ENCODE results near the gene TPD52L1. TPM values are rescaled to one million over a fixed set of nuclear protein-coding genes. Genes with fewer than 3 reads are reported as not detected.

The TPD52L1 gene
- total and polyA plus RNA-seq, 2 donors from 2014 or later = 69.1 to 91.1 TPM

DNA sequence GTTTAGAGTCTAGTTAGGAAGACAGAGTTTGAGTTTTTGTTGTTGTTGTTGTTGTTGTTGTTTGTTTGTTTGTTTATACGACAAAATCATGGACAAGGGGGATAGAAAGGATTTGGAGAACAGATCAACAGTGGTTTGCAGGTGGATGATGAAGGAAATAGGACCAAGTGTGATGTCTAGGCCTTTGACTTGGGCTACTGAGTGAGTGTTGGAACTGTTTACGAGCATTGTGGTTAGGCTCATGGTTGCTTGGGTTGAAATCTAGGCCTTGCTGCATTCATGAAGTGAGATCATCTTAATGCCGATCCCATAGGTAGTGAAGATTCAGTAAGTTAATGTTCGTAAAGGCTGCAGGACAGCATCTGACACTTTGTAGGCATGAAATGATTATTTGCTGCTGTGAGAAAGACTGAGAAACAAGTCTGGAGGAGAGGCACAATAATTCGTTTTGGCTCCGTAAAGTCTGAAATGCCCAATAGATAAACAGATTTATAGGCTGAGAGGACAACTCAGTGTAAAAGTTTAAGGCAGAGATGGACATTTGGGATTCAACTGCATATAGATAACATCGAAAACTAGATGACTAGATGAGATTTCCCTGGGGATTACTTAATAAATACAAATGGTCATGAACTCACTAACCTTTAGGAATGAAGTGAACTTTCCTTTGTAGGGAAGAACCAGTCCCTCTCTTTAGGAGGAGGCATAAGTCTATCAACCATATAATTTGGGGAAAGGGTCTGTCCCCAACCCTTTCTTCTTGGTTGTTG lies 78.2 kb downstream of the TPD52L1 start:
- no peak for TF ChIP-seq CTCF (IDR thresholded peaks at IDR 0.05; ENCODE audit: borderline replicate concordance, extremely low read depth, insufficient read depth)
- DNase-seq = no peak
- Histone ChIP-seq H3K27ac (ENCODE audit: low read depth in 2 of 2, low read length in 2 of 2) (no peak overlapping the region), H3K27me3 (ENCODE audit: control insufficient read depth, insufficient read depth, low read length) (no peaks in the 10 kb centered on the region), H3K4me1 (ENCODE audit: control insufficient read depth in 2 of 3, insufficient read depth in 2 of 3, low read depth in 1 of 3, low read length in 3 of 3) (peaks cover 0 to 11% (median 5%) of the 10 kb centered on the region in 3 donors), H3K4me3 (ENCODE audit: low read length in 3 of 3) (no peak overlapping the region), H3K9ac (ENCODE audit: low read length in 3 of 3) (no peak overlapping the region), H3K36me3 (ENCODE audit: control insufficient read depth in 2 of 3, insufficient read depth in 3 of 3, low read length in 3 of 3) (no peaks in the 10 kb centered on the region), H3K9me3 (ENCODE audit: control insufficient read depth in 2 of 3, insufficient read depth in 1 of 3, low read length in 3 of 3) (no peaks in the 10 kb centered on the region)
- intact Hi-C loops (cut with DNase I) = no loop called here
- no peak for FAIRE-seq

DNA sequence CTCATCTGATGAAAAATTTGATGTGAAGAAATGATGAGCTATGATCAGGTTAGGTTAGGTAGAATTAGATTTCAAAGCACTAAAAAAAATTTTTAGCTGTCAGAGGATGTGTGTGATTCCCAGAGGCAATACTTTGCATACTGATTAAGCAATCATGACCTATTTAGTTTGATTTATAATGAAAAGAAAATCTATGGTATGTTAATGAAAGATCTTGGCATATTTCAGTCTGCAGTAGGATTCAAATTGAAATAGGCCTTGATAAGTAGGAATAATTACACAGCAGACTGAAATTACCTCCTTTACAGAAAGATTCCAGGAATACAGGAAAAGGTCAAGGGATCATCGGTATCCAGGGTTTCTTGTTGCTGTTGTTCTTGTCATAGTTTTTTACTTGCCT lies 78.9 kb downstream of the TPD52L1 start:
- H3K9ac ChIP-seq (ENCODE audit: low read length in 3 of 3) = no peak overlapping the region
- no peak overlapping the region for H3K27ac ChIP-seq (ENCODE audit: low read depth in 2 of 2, low read length in 2 of 2)
- no peaks in the 10 kb centered on the region for H3K9me3 ChIP-seq (ENCODE audit: control insufficient read depth in 2 of 3, insufficient read depth in 1 of 3, low read length in 3 of 3)
- FAIRE-seq (no peak), DNase-seq (no peak)
- peaks cover 0 to 11% (median 5%) of the 10 kb centered on the region in 3 donors for H3K4me1 ChIP-seq (ENCODE audit: control insufficient read depth in 2 of 3, insufficient read depth in 2 of 3, low read depth in 1 of 3, low read length in 3 of 3)
- TF ChIP-seq CTCF (IDR thresholded peaks at IDR 0.05; ENCODE audit: borderline replicate concordance, extremely low read depth, insufficient read depth) = no peak
- intact Hi-C loops (cut with DNase I) = no loop called here
- no peaks in the 10 kb centered on the region for H3K27me3 ChIP-seq (ENCODE audit: control insufficient read depth, insufficient read depth, low read length)
- no peaks in the 10 kb centered on the region for H3K36me3 ChIP-seq (ENCODE audit: control insufficient read depth in 2 of 3, insufficient read depth in 3 of 3, low read length in 3 of 3)
- H3K4me3 ChIP-seq (ENCODE audit: low read length in 3 of 3) = no peak overlapping the region

- FAIRE-seq = no peak
- Histone ChIP-seq H3K4me3 (ENCODE audit: low read length in 3 of 3) (no peak overlapping the region), H3K36me3 (ENCODE audit: control insufficient read depth in 2 of 3, insufficient read depth in 3 of 3, low read length in 3 of 3) (no peaks in the 10 kb centered on the region), H3K9ac (ENCODE audit: low read length in 3 of 3) (no peak overlapping the region), H3K27me3 (ENCODE audit: control insufficient read depth, insufficient read depth, low read length) (no peaks in the 10 kb centered on the region), H3K4me1 (ENCODE audit: control insufficient read depth in 2 of 3, insufficient read depth in 2 of 3, low read depth in 1 of 3, low read length in 3 of 3) (peaks cover 0 to 11% (median 5%) of the 10 kb centered on the region in 3 donors), H3K9me3 (ENCODE audit: control insufficient read depth in 2 of 3, insufficient read depth in 1 of 3, low read length in 3 of 3) (no peaks in the 10 kb centered on the region), H3K27ac (ENCODE audit: low read depth in 2 of 2, low read length in 2 of 2) (no peak overlapping the region)
- no peak for TF ChIP-seq CTCF (IDR thresholded peaks at IDR 0.05; ENCODE audit: borderline replicate concordance, extremely low read depth, insufficient read depth)
- intact Hi-C loops (cut with DNase I) = no loop called here
- DNase-seq = no peak
These were observed 79.6 kb downstream of the TPD52L1 start for GRCh38 chr6:125233202-125233601.
